GM19025 (cell line): ENCODE data around the gene SF3B4.
"Not testable (repeated sequence)": the region's sequence is repeated elsewhere in the genome, so short reads cannot be mapped to it uniquely, and the experiment has no call there.

Source experiments
- ATAC-seq: cut with Tn5 transposase; IDR thresholded peaks from one replicate; pipeline ENCODE4 v1.9.1; 2021; ENCODE audit warnings: mild to moderate bottlenecking, low read depth, moderate library complexity; ENCODE audit not compliant: unreplicated experiment

SF3B4 gene

DNA sequence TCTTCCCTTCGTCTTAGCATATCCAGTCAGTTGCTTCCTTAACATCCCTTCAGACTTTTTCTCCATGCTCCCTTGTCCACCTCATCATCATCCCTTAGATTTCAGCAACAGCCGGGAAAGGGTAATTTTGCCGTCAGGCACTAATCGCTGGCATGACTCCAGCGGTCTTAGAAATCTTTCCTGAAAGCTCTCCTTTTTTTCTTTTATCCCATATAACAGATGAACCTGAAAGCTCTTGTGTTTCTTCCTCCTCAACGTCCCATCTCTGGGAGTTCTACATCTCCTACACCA lies 38.7 kb downstream of the SF3B4 start:
- no peak for ATAC-seq

GRCh38 chr1:149888247-149888998 lies 39.2 kb downstream of the SF3B4 start:
- peak; percentile 13 for ATAC-seq

- peak; percentile 38 for ATAC-seq
Observed at GRCh38 chr1:149887456-149888246, 40.0 kb downstream of the SF3B4 start.

DNA sequence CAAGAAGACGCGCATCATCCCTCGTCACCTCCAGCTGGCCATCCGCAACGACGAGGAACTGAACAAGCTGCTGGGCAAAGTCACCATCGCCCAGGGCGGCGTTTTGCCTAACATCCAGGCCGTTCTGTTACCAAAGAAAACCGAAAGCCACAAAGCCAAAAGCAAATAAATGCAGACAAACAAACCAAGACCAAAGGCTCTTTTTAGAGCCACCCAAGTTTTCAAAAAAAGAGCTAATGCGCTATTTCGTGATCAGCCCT lies 40.5 kb downstream of the SF3B4 start:
- not testable (repeated sequence) for ATAC-seq

GRCh38 chr1:149886396-149887195 lies 41.0 kb downstream of the SF3B4 start:
- peak; percentile 59 for ATAC-seq

DNA sequence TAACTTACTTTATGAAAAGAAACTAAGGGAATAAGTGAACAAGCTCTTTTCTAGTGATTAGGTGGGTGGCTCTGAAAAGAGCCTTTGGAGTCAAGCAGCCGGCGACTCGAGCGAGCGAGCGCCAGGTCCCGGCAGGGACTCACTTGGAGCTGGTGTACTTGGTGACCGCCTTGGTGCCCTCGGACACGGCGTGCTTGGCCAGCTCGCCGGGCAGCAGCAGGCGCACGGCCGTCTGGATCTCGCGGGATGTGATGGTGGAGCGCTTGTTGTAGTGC lies 41.5 kb downstream of the SF3B4 start:
- not testable (repeated sequence) for ATAC-seq

- ATAC-seq, result no peak
Observed at GRCh38 chr1:149885339-149886120, 42.1 kb downstream of the SF3B4 start.

DNA sequence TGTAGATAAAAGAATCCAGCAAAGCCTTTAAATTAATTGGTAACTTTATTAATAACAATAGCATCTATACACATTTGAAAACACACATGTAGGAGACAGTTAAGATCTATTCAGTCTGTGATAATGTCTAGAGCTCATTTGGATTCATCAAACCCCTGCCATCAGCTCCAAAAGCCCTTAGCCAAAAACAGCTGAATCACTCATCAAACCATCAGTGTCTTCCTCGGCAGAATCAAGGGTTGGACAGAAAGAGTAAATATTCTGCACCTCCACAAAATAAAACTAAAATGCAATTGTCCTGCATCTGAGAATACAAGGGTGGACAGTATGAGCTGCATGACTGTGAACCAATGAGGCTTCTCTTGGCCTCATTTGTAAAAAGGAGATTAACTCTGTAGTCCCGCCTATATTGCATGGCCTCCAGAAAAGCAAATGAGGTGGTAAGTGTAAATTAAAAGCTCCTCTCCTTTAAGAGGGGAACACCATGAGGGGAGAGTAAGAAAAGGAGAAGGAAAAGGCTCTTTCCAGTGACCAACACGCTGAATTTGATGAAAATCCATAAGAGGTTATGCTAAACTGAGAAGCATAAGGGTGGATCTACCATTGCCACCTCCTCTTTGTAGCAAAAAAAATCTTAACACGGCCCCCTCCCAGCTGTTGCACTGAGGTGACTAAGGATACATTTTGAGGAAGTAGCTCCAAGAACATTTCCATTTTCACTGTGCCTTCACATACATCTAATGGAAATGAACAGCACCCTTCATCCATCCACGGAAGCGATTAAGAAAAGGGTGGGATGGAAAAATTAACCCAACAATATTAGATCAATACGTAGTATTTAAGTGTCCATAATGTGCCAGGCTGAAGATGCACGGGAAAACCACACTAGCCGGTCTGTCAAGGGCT lies 42.9 kb downstream of the SF3B4 start:
- ATAC-seq, result no peak

DNA sequence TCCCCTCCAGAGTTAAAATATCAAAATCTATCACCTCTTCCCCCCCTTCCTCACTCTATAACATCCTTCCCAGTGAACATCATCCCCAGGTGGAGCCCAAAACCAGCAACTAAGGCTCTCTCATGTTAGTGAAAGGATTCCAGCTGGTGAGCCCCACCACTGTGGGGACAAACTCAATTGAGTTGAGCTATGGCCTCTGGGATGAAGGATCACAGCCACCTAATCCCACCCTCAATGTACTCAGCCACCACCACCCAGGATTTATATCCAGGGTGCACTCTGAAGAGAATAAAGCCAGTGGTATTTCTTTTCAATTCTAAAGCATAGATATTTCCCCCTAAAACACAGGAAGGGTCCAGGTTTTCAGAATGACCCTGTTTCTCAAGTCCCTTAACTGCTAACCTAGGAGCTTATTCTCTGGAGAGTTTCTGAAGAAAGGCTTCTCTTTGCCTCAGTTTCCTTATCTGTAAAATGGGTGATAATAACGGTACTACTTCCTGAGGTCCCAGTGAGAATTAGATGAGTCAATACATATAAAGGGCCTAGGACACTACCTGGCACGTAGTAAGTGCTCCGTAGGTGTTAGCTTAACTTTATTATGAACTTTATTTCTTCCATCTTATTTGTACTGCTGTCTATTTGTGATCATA lies 43.9 kb downstream of the SF3B4 start:
- no peak for ATAC-seq

GRCh38 chr1:149881876-149882275 lies 45.7 kb downstream of the SF3B4 start:
- ATAC-seq, result no peak

GRCh38 chr1:149879556-149879955 lies 48.0 kb downstream of the SF3B4 start:
- ATAC-seq, result no peak

DNA sequence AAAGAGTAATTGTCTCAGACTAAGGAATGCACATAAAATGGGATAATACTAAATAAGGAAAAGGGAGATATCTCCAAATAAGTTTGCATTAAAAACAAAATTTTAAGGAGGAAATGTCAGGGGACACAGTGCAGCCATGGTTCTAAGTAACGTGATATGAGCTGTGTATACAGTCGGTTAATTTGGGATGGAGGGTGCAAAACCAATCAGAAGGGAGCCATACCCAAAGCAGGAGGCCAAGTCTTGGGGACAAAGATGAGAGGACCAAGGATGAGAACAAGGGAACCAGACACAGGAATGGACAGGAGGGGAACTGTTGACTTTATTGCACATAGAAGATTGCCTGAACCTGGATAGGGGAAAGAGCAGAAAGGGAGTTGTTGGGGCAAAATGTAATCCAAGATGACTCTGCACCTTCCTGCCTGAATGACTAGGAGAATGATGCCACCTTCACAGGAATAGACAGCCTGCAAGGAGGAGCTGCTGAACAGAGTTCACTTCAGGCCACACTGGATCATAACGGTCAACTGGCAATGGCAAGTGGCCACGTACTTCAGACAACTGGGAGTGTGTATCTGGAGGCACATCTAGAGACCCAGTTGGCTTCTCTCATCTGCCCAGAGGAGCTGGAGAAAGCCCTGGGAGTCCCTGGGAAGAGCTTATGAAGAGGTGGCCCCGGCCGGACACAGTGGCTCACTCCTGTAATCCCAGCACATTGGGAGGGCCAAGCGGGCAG lies 50.2 kb downstream of the SF3B4 start:
- no peak for ATAC-seq
